HFFc6 (cell line): Measurements from ENCODE around the gene CROCC. TPM values are rescaled to one million over a fixed set of nuclear protein-coding genes. Genes with fewer than 3 reads are reported as not detected.

Source experiments
- DNase-seq: peaks from one replicate; pipeline ENCODE4 v3.0.0-alpha.2; 2018
- H3K27ac Mint-ChIP-seq: 2 replicates; pipeline ENCODE4 v1.8.0; 2020; ENCODE audit warnings: mild to moderate bottlenecking, mixed read lengths
- H3K27me3 Mint-ChIP-seq: 2 replicates; pipeline ENCODE4 v1.8.0; 2021; ENCODE audit warnings: mild to moderate bottlenecking, moderate library complexity, mixed read lengths; ENCODE audit not compliant: insufficient read depth
- H3K36me3 Mint-ChIP-seq: 2 replicates; pipeline ENCODE4 v1.8.0; 2021; ENCODE audit warnings: low read depth, mixed read lengths
- H3K4me1 Mint-ChIP-seq: 2 replicates; pipeline ENCODE4 v1.8.0; 2020; ENCODE audit warnings: low read depth, mixed read lengths
- H3K4me3 Mint-ChIP-seq: 2 replicates; pipeline ENCODE4 v1.8.0; 2020; ENCODE audit warnings: mild to moderate bottlenecking, moderate library complexity, mixed read lengths
- H3K9me3 Mint-ChIP-seq: 2 replicates; pipeline ENCODE4 v1.8.0; 2020; ENCODE audit warnings: mild to moderate bottlenecking, mixed read lengths
- CTCF ChIP-seq: fragments of 200-600 bp; sonication (generic); IDR thresholded peaks from 2 replicates; pipeline ENCODE4 v1.5.0; 2021; ENCODE audit warnings: antibody characterized with exemption, mild to moderate bottlenecking
- total RNA-seq, 6 experiments: library from RNA; stranded (reverse); fragmentation: NEBNext Ultra II Directional; extraction: Animal tissue kit (Norgen Biotek cat#: 25700); gene quantifications; 2 replicates in 1 of 6; 3 replicates in 5 of 6; pipeline ENCODE4 v1.2.3, GENCODE V29; 2021

The CROCC gene
- total RNA-seq, 6 experiments from 2014 or later = 10.3 to 14.6 (median 12.5) TPM

- peaks cover 14% of the 10 kb centered on the region for H3K36me3 Mint-ChIP-seq
- peaks cover 3% of the 10 kb centered on the region for H3K27me3 Mint-ChIP-seq
- H3K9me3 Mint-ChIP-seq = no peaks in the 10 kb centered on the region
- DNase-seq = no peak
- H3K4me3 Mint-ChIP-seq = no peak overlapping the region
- TF ChIP-seq CTCF = no peak
- peaks cover 10% of the 10 kb centered on the region for H3K4me1 Mint-ChIP-seq
- H3K27ac Mint-ChIP-seq = no peak overlapping the region
These were observed 83.0 kb downstream of the CROCC start for GRCh38 chr1:17004466-17005364.

- no peaks in the 10 kb centered on the region for H3K9me3 Mint-ChIP-seq
- H3K27ac Mint-ChIP-seq = no peak overlapping the region
- TF ChIP-seq CTCF = no peak
- peaks cover 3% of the 10 kb centered on the region for H3K27me3 Mint-ChIP-seq
- H3K4me3 Mint-ChIP-seq = no peak overlapping the region
- peaks cover 12% of the 10 kb centered on the region for H3K4me1 Mint-ChIP-seq
- H3K36me3 Mint-ChIP-seq = peaks cover 14% of the 10 kb centered on the region
- no peak for DNase-seq
These were observed 83.6 kb downstream of the CROCC start for GRCh38 chr1:17005365-17005740.

DNA sequence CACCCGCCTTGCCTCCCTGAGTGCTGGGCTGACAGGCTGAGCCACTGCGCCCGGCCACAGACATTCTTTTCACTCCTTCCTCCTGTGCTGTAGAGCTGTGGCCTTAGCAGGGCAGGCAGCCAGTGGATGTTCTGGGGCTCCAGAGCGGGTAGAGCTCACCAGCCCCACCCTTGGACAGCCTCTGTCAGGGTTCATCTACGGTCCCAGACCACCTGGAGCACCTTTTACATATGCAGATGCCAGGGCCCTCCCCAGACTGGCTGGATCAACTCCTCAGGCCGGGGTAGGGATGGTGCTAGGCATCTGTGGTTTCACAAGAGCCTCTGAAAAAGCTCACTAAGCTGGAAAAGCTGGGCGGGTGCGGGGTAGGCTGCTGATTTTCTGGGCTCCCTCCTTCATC, 85.4 kb downstream of the CROCC start:
- Mint-ChIP-seq H3K9me3 (no peaks in the 10 kb centered on the region), H3K4me3 (no peak overlapping the region), H3K27ac (no peak overlapping the region), H3K36me3 (peaks cover 14% of the 10 kb centered on the region), H3K27me3 (peaks cover 5% of the 10 kb centered on the region), H3K4me1 (peaks cover 23% of the 10 kb centered on the region)
- TF ChIP-seq CTCF = no peak
- no peak for DNase-seq

DNA sequence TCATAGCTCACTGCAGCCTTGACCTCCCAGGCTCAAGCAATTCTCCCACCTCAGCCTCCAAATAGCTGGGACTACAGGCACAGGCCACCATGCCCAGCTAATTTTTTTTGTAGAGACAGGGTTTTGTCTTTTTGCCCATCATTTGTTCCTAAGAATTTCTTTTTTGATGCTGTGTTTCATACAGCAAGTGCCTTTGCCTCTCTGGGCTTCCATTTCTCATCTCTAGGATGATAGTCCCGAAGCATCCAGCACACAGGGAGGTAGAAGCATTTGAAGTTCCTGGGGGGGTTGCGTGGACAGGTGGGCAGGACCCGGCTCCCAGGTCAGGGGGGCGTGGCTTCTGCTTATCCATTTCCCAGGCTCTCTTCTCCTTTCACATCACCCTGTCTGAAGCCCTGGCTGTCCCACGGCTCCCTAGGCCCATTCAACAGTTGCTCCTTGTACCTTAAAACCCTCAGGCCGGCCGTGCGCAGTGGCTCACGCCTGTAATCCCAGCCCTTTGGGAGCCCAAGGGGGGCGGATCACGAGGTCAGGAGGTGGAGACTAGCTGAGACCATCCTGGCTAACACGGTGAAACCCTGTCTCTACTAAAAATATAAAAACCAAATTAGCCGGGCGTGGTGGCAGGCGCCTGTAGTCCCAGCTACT, 86.6 kb downstream of the CROCC start:
- Mint-ChIP-seq H3K36me3 (peaks cover 9% of the 10 kb centered on the region), H3K4me3 (no peak overlapping the region), H3K9me3 (no peaks in the 10 kb centered on the region), H3K4me1 (peaks cover 35% of the 10 kb centered on the region), H3K27ac (no peak overlapping the region), H3K27me3 (peaks cover 7% of the 10 kb centered on the region)
- no peak for TF ChIP-seq CTCF
- no peak for DNase-seq

GRCh38 chr1:17009706-17010105, 88.0 kb downstream of the CROCC start:
- H3K27me3 Mint-ChIP-seq = peaks cover 8% of the 10 kb centered on the region
- no peaks in the 10 kb centered on the region for H3K9me3 Mint-ChIP-seq
- no peak for TF ChIP-seq CTCF
- H3K4me3 Mint-ChIP-seq = no peak overlapping the region
- no peak for DNase-seq
- H3K4me1 Mint-ChIP-seq = peaks cover 25% of the 10 kb centered on the region
- no peak overlapping the region for H3K27ac Mint-ChIP-seq
- no peaks in the 10 kb centered on the region for H3K36me3 Mint-ChIP-seq
